ENCODE data around the gene DDX41. TPM values are rescaled to one million over a fixed set of nuclear protein-coding genes. Genes with fewer than 3 reads are reported as not detected.

The DDX41 gene
- total RNA-seq, 1 experiment from 2014 or later = 135 TPM

GRCh38 chr5:177483042-177483441 lies 33.7 kb downstream of the DDX41 start:
- H3K27me3 Mint-ChIP-seq (ENCODE audit: insufficient read depth, unreplicated experiment) = no peaks in the 10 kb centered on the region
- H3K9me3 Mint-ChIP-seq (ENCODE audit: unreplicated experiment) = no peaks in the 10 kb centered on the region
- CTCF ChIA-PET = interaction anchor here (0.6 to 0.9 kb wide), 3 partner anchors 12 to 164 kb away, joined by 3 to 5 read pairs (median 5); no protein-coding TSS in a partner anchor
- no peak overlapping the region for H3K27ac Mint-ChIP-seq (ENCODE audit: low read depth, unreplicated experiment)
- TF ChIP-seq, protein P1, sequence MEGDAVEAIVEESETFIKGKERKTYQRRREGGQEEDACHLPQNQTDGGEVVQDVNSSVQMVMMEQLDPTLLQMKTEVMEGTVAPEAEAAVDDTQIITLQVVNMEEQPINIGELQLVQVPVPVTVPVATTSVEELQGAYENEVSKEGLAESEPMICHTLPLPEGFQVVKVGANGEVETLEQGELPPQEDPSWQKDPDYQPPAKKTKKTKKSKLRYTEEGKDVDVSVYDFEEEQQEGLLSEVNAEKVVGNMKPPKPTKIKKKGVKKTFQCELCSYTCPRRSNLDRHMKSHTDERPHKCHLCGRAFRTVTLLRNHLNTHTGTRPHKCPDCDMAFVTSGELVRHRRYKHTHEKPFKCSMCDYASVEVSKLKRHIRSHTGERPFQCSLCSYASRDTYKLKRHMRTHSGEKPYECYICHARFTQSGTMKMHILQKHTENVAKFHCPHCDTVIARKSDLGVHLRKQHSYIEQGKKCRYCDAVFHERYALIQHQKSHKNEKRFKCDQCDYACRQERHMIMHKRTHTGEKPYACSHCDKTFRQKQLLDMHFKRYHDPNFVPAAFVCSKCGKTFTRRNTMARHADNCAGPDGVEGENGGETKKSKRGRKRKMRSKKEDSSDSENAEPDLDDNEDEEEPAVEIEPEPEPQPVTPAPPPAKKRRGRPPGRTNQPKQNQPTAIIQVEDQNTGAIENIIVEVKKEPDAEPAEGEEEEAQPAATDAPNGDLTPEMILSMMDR (IDR thresholded peaks at IDR 0.05; ENCODE audit: unreplicated experiment) = no peak
- peaks cover 24% of the 10 kb centered on the region for H3K36me3 Mint-ChIP-seq (ENCODE audit: insufficient read depth, unreplicated experiment)
- no TSS peak for BruUV-seq (replicated peaks)
- H3K4me3 Mint-ChIP-seq (ENCODE audit: unreplicated experiment) = no peak overlapping the region
- peaks cover 38% of the 10 kb centered on the region for H3K4me1 Mint-ChIP-seq (ENCODE audit: insufficient read depth, unreplicated experiment)
- intact Hi-C loops (cut with micrococcal nuclease) = no loop called here
- POLR2A ChIA-PET = no interaction called here
- DNase-seq (ENCODE audit: unreplicated experiment) = no peak

DNA sequence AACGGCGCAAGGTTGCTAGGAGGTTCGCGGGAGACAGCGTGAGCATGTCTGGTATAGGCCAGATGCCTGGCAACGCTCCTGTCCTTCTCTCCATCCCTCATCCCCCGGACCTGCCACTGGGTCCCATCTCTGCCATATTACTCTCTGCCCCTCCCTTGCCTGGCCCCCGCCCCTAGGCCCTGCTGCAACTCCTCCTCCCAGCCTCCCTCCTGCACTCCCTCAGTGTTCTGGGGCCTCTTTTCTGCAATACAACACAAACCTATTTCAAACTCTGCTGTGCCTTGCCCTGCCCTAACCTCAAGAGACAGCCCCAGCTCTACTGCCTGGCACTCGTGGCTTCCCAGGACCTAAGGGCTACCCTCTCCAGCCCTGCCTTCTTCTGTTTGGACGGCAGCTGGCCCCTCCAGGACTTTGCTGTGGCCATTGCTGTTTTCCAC lies 34.4 kb downstream of the DDX41 start:
- no TSS peak for BruUV-seq (replicated peaks)
- no peak for DNase-seq (ENCODE audit: unreplicated experiment)
- H3K4me3 Mint-ChIP-seq (ENCODE audit: unreplicated experiment) = no peak overlapping the region
- H3K27ac Mint-ChIP-seq (ENCODE audit: low read depth, unreplicated experiment) = no peak overlapping the region
- TF ChIP-seq, protein P1 (IDR thresholded peaks at IDR 0.05; ENCODE audit: unreplicated experiment) = no peak
- CTCF ChIA-PET = interaction anchor here (0.6 to 0.9 kb wide), 3 partner anchors 13 to 163 kb away, joined by 3 to 5 read pairs (median 5); no protein-coding TSS in a partner anchor
- POLR2A ChIA-PET = no interaction called here
- intact Hi-C loops (cut with micrococcal nuclease) = no loop called here
- no peaks in the 10 kb centered on the region for H3K9me3 Mint-ChIP-seq (ENCODE audit: unreplicated experiment)
- H3K36me3 Mint-ChIP-seq (ENCODE audit: insufficient read depth, unreplicated experiment) = peaks cover 22% of the 10 kb centered on the region
- H3K4me1 Mint-ChIP-seq (ENCODE audit: insufficient read depth, unreplicated experiment) = peaks cover 44% of the 10 kb centered on the region
- no peaks in the 10 kb centered on the region for H3K27me3 Mint-ChIP-seq (ENCODE audit: insufficient read depth, unreplicated experiment)

GRCh38 chr5:177479774-177480173 lies 37.0 kb downstream of the DDX41 start:
- ChIA-PET CTCF (interaction anchor here (0.8 to 3.9 kb wide), 5 partner anchors 13 to 77 kb away, joined by 3 to 23 read pairs (median 5); no protein-coding TSS in a partner anchor), POLR2A (interaction anchor here (0.6 to 2.7 kb wide), 2 partner anchors 15 to 21 kb away, joined by 3 to 5 read pairs; no protein-coding TSS in a partner anchor)
- Mint-ChIP-seq H3K9me3 (ENCODE audit: unreplicated experiment) (no peaks in the 10 kb centered on the region), H3K36me3 (ENCODE audit: insufficient read depth, unreplicated experiment) (peaks cover 16% of the 10 kb centered on the region), H3K4me1 (ENCODE audit: insufficient read depth, unreplicated experiment) (peaks cover 50% of the 10 kb centered on the region), H3K27ac (ENCODE audit: low read depth, unreplicated experiment) (peak overlapping the region; percentile 87), H3K27me3 (ENCODE audit: insufficient read depth, unreplicated experiment) (no peaks in the 10 kb centered on the region), H3K4me3 (ENCODE audit: unreplicated experiment) (no peak overlapping the region)
- intact Hi-C loops (cut with micrococcal nuclease) = loop anchor here (2.0 kb wide), 1 partner anchor 17 kb away; the partner anchor contains the start of gene PDLIM7
- TF ChIP-seq, protein P1 (IDR thresholded peaks at IDR 0.05; ENCODE audit: unreplicated experiment) = no peak
- no TSS peak for BruUV-seq (replicated peaks)
- no peak for DNase-seq (ENCODE audit: unreplicated experiment)

DNA sequence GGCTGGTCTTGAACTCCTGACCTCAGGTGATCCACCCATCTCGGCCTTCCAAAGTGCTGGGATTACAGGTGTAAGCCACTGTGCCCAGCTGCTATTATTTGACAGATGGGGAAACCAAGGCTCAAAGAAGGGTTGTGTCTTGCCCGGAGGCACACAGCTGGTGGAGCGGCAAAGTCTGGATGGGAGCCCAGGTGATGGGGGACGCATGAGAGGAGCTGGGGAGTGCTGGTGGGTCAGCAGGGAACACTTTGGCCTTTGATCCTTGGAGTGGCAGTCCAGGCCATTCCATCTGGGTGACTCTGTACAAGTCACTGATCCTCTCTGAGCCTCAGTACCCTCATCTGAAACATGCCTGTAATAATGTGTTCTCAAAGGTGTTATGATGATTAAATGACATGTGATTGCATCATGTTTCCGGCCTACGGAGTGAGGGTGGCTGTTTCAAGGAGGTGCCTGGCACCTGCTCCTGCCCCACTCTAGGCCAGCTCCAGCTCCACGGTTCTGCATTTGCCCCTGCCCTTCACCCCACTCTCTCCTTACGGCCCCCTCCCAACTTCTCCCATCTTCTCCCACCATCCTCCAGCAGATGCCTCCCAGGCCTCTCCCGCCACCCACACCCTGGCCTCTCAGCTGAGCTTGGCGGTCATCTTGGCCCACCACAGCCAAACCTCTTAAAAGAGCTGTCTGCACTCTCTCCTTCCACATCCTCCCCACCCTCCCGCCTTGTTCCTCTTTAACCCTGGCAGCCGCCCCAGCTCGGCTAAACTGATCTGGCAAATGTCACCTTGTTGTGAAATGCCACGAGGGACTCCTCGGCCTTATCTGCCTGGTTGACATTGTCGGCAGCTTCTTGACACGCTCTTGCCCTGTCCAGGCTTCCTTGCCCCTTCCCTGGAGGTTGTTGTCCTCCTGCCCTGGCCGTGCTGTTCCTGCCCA lies 37.8 kb downstream of the DDX41 start:
- Mint-ChIP-seq H3K36me3 (ENCODE audit: insufficient read depth, unreplicated experiment) (peaks cover 11% of the 10 kb centered on the region), H3K9me3 (ENCODE audit: unreplicated experiment) (no peaks in the 10 kb centered on the region), H3K4me3 (ENCODE audit: unreplicated experiment) (no peak overlapping the region), H3K4me1 (ENCODE audit: insufficient read depth, unreplicated experiment) (peaks cover 47% of the 10 kb centered on the region), H3K27me3 (ENCODE audit: insufficient read depth, unreplicated experiment) (no peaks in the 10 kb centered on the region), H3K27ac (ENCODE audit: low read depth, unreplicated experiment) (peak overlapping the region; percentile 87)
- ChIA-PET POLR2A (interaction anchor here (1.2 to 3.0 kb wide), 3 partner anchors 14 to 18 kb away, joined by 4 to 18 read pairs (median 5); partner anchors contain the start of gene PDLIM7), CTCF (interaction anchor here (0.9 to 3.9 kb wide), 9 partner anchors 9 to 129 kb away, joined by 3 to 23 read pairs (median 4); no protein-coding TSS in a partner anchor)
- TSS peak; percentile 71 for BruUV-seq (replicated peaks)
- intact Hi-C loops (cut with micrococcal nuclease) = loop anchor here (2.0 kb wide), 1 partner anchor 18 kb away; the partner anchor contains the start of gene PDLIM7
- TF ChIP-seq, protein P1 (IDR thresholded peaks at IDR 0.05; ENCODE audit: unreplicated experiment) = no peak
- DNase-seq (ENCODE audit: unreplicated experiment) = peak; percentile 71
